MM.1S (cell line): ENCODE results near the gene CCDC134.

Source experiments
- EZH2 ChIP-seq: fragments of 300-600 bp; sonication (generic); optimal IDR thresholded peaks from 2 replicates; pipeline ENCODE3; 2017; ENCODE audit warnings: low read depth, mild to moderate bottlenecking, antibody characterized with exemption, low read length, mixed read lengths
- EZH2phosphoT487 ChIP-seq: fragments of 300-600 bp; sonication (generic); IDR thresholded peaks from 2 replicates; pipeline ENCODE4 v1.6.1; 2018; ENCODE audit warnings: antibody characterized with exemption, low read length
- TF ChIP-seq, protein P1 (sequence below): fragments of 300-600 bp; sonication (generic); IDR thresholded peaks from 2 replicates; pipeline ENCODE4 v1.5.1; 2016; ENCODE audit warnings: antibody characterized with exemption, low read length, mixed read lengths

DNA sequence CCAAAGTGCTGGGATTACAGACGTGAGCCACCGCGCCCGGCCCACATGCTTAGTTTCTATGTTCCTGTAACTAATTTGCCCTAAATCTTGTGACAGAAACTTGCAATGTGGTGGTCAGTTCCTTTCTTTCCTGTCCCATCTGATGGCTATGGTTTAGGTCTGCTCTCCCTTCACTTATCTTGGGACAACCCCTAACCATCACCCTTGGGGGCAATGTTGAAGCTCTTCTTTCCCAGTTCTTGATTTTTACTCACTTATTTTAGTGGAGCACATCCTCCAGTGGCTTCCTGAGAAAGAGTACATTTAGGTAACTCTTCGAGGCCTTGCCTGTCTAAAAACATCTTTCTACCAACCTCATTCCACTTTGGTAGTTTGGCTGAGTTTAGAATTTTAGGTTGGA lies 39.7 kb downstream of the CCDC134 start:
- no peak for TF ChIP-seq EZH2phosphoT487
- TF ChIP-seq, protein P1, sequence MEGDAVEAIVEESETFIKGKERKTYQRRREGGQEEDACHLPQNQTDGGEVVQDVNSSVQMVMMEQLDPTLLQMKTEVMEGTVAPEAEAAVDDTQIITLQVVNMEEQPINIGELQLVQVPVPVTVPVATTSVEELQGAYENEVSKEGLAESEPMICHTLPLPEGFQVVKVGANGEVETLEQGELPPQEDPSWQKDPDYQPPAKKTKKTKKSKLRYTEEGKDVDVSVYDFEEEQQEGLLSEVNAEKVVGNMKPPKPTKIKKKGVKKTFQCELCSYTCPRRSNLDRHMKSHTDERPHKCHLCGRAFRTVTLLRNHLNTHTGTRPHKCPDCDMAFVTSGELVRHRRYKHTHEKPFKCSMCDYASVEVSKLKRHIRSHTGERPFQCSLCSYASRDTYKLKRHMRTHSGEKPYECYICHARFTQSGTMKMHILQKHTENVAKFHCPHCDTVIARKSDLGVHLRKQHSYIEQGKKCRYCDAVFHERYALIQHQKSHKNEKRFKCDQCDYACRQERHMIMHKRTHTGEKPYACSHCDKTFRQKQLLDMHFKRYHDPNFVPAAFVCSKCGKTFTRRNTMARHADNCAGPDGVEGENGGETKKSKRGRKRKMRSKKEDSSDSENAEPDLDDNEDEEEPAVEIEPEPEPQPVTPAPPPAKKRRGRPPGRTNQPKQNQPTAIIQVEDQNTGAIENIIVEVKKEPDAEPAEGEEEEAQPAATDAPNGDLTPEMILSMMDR: no peak
- no peak for TF ChIP-seq EZH2
